SH-SY5Y (cell line): ENCODE measurements around the gene OR52R1.

ENCODE experiments used
- GATA2 ChIP-seq: IDR thresholded peaks from 2 replicates; pipeline ENCODE4 v1.6.1; 2011; ENCODE audit warnings: mild to moderate bottlenecking, low read depth, low read length
- GATA3 ChIP-seq: IDR thresholded peaks from 2 replicates; pipeline ENCODE4 v1.6.1; 2011; ENCODE audit warnings: low read depth, mild to moderate bottlenecking, low read length, moderate library complexity

OR52R1 gene

DNA sequence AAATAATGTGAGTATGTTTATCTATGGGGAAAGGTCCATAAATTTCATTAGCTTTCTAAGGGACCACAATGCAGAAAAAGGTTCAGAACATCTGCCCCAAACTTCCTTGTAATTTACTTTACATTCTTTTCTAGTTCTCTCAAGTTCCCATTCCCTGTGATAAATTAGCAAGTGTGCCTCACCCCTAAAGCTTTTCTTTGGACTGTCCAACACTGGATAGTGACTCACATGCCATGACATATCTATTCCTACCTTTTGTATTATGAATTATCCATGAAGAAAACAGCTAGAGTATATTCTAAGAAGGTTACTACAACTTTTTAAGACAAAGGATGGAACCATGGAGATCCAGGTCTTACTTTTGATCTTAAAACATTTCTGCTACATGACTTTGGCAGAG, 36.1 kb downstream of the OR52R1 start:
- TF ChIP-seq GATA3, result no peak
- TF ChIP-seq GATA2, result no peak

DNA sequence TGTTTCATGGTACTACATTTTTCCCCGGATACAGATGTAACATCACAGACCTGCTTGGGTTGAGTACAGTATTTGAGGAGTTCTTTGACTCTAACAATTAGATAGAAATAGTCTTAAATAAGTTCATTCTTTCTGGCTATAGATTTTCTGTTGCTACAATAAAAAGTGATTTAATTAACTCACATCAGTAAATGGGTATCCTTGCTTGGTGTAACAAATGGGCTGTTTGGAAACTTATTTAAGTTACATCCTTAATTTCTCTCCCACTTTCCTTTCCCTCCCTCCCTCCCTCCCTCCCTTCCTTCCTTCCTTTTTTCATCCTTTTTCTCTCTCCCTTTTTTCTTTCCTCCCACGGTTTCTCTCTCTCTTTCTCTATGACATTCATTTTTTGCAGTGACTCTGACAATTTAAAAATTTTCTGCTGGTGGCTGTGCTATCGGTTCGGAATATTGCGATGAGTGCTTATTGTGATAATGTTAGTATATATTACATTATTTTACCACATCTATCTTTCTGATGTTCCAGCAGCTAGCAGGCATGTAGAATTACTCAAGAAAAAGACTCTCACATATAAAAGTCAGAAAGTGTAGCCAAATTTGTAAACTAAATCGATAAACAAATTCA, 37.6 kb downstream of the OR52R1 start:
- no peak for TF ChIP-seq GATA3
- TF ChIP-seq GATA2, result no peak

DNA sequence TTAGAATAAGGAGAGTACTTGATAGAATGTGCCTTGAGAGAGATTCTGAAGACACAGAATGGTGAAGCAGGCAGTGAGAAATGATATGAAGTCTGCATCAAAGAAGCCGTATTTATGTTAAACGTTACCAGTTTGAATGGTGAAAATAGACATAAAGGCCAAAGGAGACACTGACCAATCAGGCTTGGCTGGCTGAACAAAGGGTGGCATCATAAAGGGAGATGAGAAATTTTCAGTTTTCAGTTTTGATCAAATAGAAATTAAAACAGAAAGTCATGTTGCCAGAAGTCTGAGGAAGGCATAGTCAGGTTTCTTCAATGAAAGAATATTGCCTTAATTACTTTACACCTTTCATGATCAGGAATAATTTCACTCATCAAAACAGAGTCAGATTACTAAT, 41.1 kb downstream of the OR52R1 start:
- TF ChIP-seq GATA3 (no peak), GATA2 (no peak)
